HEK293 (cell line): ENCODE measurements around the gene ANOS1.

Source experiments
- CTCF ChIA-PET: fragments of 350-600 bp; formaldehyde crosslinking; extraction: SDS; loops from one replicate; lab custom pipeline; 2021; ENCODE audit warnings: antibody characterized with exemption; lab: Yijun Ruan, JAX
- POLR2A ChIA-PET: fragments of 300-600 bp; formaldehyde crosslinking; extraction: SDS; loops from one replicate; lab custom pipeline; 2020; ENCODE audit warnings: antibody characterized with exemption, inconsistent platforms; lab: Yijun Ruan, JAX
- H3K27ac ChIP-seq: fragments of 200-500 bp; sonication (Bioruptor generic); 2 replicates; pipeline ENCODE4 v1.5.1; 2014; ENCODE audit warnings: low read depth, low read length, control low read depth, inconsistent platforms; ENCODE audit errors: extremely low read depth
- H3K36me3 ChIP-seq, 2 experiments: fragments of 200-500 bp in 1 of 2; sonication (Bioruptor generic) in 1 of 2; 1 replicate in 1 of 2; 2 replicates in 1 of 2; pipeline ENCODE4 v1.5.1; 2014 to 2017; ENCODE audit warnings: inconsistent platforms in 2 of 2, low read length in 2 of 2; ENCODE audit not compliant: control insufficient read depth in 2 of 2, insufficient read depth in 1 of 2
- H3K4me1 ChIP-seq: fragments of 200-500 bp; sonication (Bioruptor generic); 2 replicates; pipeline ENCODE4 v1.5.1; 2014; ENCODE audit warnings: mild to moderate bottlenecking, low read length, inconsistent platforms; ENCODE audit not compliant: control insufficient read depth, insufficient read depth
- H3K4me3 ChIP-seq: 2 replicates; pipeline ENCODE4 v1.5.1; 2011; ENCODE audit warnings: low read depth, mild to moderate bottlenecking, control low read depth, low read length, moderate library complexity
- H3K9me3 ChIP-seq: fragments of 200-500 bp; sonication (Bioruptor generic); 2 replicates; pipeline ENCODE4 v1.5.1; 2014; ENCODE audit warnings: low read depth, low read length, inconsistent platforms; ENCODE audit not compliant: control insufficient read depth, insufficient read depth
- CTCF ChIP-seq: fragments of 450-650 bp; formaldehyde crosslinking; IDR thresholded peaks from 2 replicates; pipeline ENCODE4 v1.5.1; 2016; ENCODE audit warnings: missing biosample characterization, missing genetic modification characterization
- ELK4 ChIP-seq: IDR thresholded peaks from 2 replicates; pipeline ENCODE4 v1.6.1; 2011; ENCODE audit warnings: mild to moderate bottlenecking, low read depth, low read length, borderline replicate concordance
- FEZF1 ChIP-seq: fragments of 450-650 bp; formaldehyde crosslinking; IDR thresholded peaks from 2 replicates; pipeline ENCODE4 v1.5.1; 2016; ENCODE audit warnings: missing biosample characterization, missing genetic modification characterization
- GFI1B ChIP-seq: fragments of 450-650 bp; formaldehyde crosslinking; IDR thresholded peaks from 2 replicates; pipeline ENCODE4 v1.5.1; 2016; ENCODE audit warnings: missing biosample characterization, missing genetic modification characterization
- KLF10 ChIP-seq: fragments of 450-650 bp; IDR thresholded peaks from 2 replicates; pipeline ENCODE4 v1.5.1; 2018; ENCODE audit warnings: missing biosample characterization, mild to moderate bottlenecking, missing genetic modification characterization
- SETDB1 ChIP-seq: IDR thresholded peaks from one replicate; pipeline ENCODE4 v1.6.1; 2017; ENCODE audit warnings: mild to moderate bottlenecking, low read length, moderate library complexity, mixed read lengths; ENCODE audit not compliant: insufficient read length
- SP2 ChIP-seq: fragments of 450-650 bp; formaldehyde crosslinking; IDR thresholded peaks from 2 replicates; pipeline ENCODE4 v1.5.1; 2016; ENCODE audit warnings: missing biosample characterization, missing genetic modification characterization
- ZFHX2 ChIP-seq: fragments of 450-650 bp; formaldehyde crosslinking; conservative IDR thresholded peaks from 2 replicates; pipeline ENCODE4 v1.5.1; 2016; ENCODE audit warnings: missing biosample characterization, missing genetic modification characterization
- ZNF138 ChIP-seq: fragments of 450-650 bp; formaldehyde crosslinking; IDR thresholded peaks from 2 replicates; pipeline ENCODE4 v1.5.1; 2016; ENCODE audit warnings: missing biosample characterization, missing genetic modification characterization, borderline replicate concordance
- ZNF155 ChIP-seq: fragments of 450-650 bp; formaldehyde crosslinking; IDR thresholded peaks from 2 replicates; pipeline ENCODE4 v1.5.1; 2016; ENCODE audit warnings: missing biosample characterization, missing genetic modification characterization
- ZNF169 ChIP-seq: fragments of 450-650 bp; formaldehyde crosslinking; IDR thresholded peaks from 2 replicates; pipeline ENCODE4 v1.5.1; 2016; ENCODE audit warnings: missing biosample characterization, missing genetic modification characterization
- ZNF248 ChIP-seq: fragments of 450-650 bp; formaldehyde crosslinking; IDR thresholded peaks from 2 replicates; pipeline ENCODE4 v1.5.1; 2017; ENCODE audit warnings: missing biosample characterization, missing genetic modification characterization
- ZNF350 ChIP-seq: fragments of 450-650 bp; formaldehyde crosslinking; IDR thresholded peaks from 2 replicates; pipeline ENCODE4 v1.5.0; 2017; ENCODE audit warnings: missing biosample characterization, mild to moderate bottlenecking, missing genetic modification characterization
- ZNF426 ChIP-seq: fragments of 450-650 bp; formaldehyde crosslinking; IDR thresholded peaks from 2 replicates; pipeline ENCODE4 v1.5.1; 2017; ENCODE audit warnings: missing biosample characterization, missing genetic modification characterization, mild to moderate bottlenecking, inconsistent platforms, moderate library complexity
- ZNF433 ChIP-seq: fragments of 450-650 bp; formaldehyde crosslinking; IDR thresholded peaks from 2 replicates; pipeline ENCODE4 v1.5.1; 2016; ENCODE audit warnings: missing biosample characterization, missing genetic modification characterization, low read depth
- ZNF548 ChIP-seq: fragments of 450-650 bp; formaldehyde crosslinking; IDR thresholded peaks from 2 replicates; pipeline ENCODE4 v1.5.1; 2016; ENCODE audit warnings: missing biosample characterization, missing genetic modification characterization
- ZNF621 ChIP-seq: fragments of 450-650 bp; formaldehyde crosslinking; IDR thresholded peaks from 2 replicates; pipeline ENCODE4 v1.5.1; 2017; ENCODE audit warnings: missing biosample characterization, missing genetic modification characterization
- ZNF624 ChIP-seq: fragments of 450-650 bp; formaldehyde crosslinking; IDR thresholded peaks from 2 replicates; pipeline ENCODE4 v1.5.1; 2017; ENCODE audit warnings: missing biosample characterization, missing genetic modification characterization
- ZNF660 ChIP-seq: fragments of 450-650 bp; IDR thresholded peaks from 2 replicates; pipeline ENCODE4 v1.5.1; 2018; ENCODE audit warnings: missing biosample characterization, mild to moderate bottlenecking, missing genetic modification characterization
- ZNF704 ChIP-seq: fragments of 450-650 bp; formaldehyde crosslinking; IDR thresholded peaks from 2 replicates; pipeline ENCODE4 v1.5.1; 2016; ENCODE audit warnings: missing biosample characterization, missing genetic modification characterization
- ZNF777 ChIP-seq: fragments of 450-650 bp; formaldehyde crosslinking; IDR thresholded peaks from 2 replicates; pipeline ENCODE4 v1.5.1; 2017; ENCODE audit warnings: missing biosample characterization, missing genetic modification characterization, borderline replicate concordance
- ZSCAN30 ChIP-seq: fragments of 450-650 bp; IDR thresholded peaks from 2 replicates; pipeline ENCODE4 v1.5.1; 2018; ENCODE audit warnings: missing biosample characterization, mild to moderate bottlenecking, missing genetic modification characterization, moderate library complexity
- TF ChIP-seq, protein P1 (sequence below): sonication (generic); formaldehyde crosslinking; IDR thresholded peaks from 2 replicates; pipeline ENCODE4 v1.8.1; 2022; ENCODE audit warnings: mild to moderate bottlenecking, moderate library complexity, missing genetic modification reagents

Gene ANOS1

DNA sequence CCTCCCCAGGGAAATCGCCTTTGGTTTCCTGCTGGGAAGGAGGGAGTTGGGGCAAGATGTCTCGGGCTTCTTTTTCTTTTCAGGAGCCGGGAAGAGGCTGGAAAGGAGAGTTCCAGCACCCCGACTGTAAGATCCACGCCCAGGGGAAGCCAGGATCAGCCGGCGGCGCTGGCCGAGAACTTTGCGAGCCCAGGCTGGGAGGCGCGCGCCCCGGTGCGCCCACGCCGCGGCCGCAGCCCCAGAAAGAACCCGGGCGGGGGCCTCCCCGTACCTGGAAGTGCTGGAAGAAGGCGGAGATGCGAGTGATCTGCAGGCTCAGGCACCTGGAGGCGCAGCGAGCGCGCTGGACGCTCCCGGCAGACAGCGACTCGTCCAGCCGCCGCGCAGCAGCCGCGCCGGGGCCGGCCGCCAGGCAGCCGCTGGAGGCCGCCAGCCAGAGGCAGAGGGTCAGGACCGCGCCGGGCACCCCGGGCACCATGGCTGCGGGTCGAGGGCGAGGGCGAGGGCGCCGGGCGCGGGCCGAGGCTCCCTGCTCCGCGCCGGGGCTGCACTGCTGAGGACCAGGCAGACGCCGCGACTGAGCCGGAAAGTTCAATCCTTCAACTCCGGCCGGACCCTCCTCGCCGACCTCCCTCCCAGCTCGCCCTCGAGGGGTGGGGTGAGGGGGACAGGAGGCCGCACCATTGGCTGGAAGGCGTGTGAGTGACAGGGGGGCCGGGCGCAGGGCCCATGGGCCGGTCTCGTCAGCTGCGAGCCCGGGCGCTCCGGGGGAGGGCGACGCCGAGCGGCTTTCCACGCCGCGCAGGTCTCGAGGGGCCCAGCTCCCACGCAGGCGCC lies at the start of gene ANOS1:
Gene ANOS1 (minus strand): TSS at position 579 of the 837 bp plus-strand sequence. CDS start 101 bp downstream, at position 478.
- no peak for TF ChIP-seq ZNF155 (tag by site-specific recombination)
- TF ChIP-seq, protein P1, sequence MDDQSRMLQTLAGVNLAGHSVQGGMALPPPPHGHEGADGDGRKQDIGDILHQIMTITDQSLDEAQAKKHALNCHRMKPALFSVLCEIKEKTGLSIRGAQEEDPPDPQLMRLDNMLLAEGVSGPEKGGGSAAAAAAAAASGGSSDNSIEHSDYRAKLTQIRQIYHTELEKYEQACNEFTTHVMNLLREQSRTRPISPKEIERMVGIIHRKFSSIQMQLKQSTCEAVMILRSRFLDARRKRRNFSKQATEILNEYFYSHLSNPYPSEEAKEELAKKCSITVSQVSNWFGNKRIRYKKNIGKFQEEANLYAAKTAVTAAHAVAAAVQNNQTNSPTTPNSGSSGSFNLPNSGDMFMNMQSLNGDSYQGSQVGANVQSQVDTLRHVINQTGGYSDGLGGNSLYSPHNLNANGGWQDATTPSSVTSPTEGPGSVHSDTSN = peak; percentile 66
- TF ChIP-seq SP2 (tag by site-specific recombination) = peak; percentile 61
- no peak for TF ChIP-seq ZNF548 (tag by site-specific recombination)
- no peak for TF ChIP-seq ZNF777 (tag by site-specific recombination)
- no peak for TF ChIP-seq ZFHX2
- TF ChIP-seq KLF10 (tag by site-specific recombination) = peak; percentile 79
- TF ChIP-seq ZNF660 (tag by site-specific recombination) = no peak
- no peak for TF ChIP-seq GFI1B
- TF ChIP-seq ZNF704 = no peak
- no peak for TF ChIP-seq ZNF621 (tag by site-specific recombination)
- TF ChIP-seq ZNF248 = no peak
- TF ChIP-seq, all 188 proteins: peak for 3
- Histone ChIP-seq H3K36me3 (no peaks in the 10 kb centered on the region), H3K4me1 (peaks cover under 1% of the 10 kb centered on the region; the same call in 1 of the 2 replicates), H3K4me3 (peak within 1 kb of the TSS; percentile 64), H3K27ac (peak within 1 kb of the TSS; percentile 66; the same call in 1 of the 2 replicates), H3K9me3 (no peaks in the 10 kb centered on the region)
- POLR2A ChIA-PET = interaction anchor here (0.6 to 1.6 kb wide), 2 partner anchors 10 to 206 kb away, joined by 3 to 7 read pairs; no protein-coding TSS in a partner anchor
- CTCF ChIA-PET = no interaction called here

DNA sequence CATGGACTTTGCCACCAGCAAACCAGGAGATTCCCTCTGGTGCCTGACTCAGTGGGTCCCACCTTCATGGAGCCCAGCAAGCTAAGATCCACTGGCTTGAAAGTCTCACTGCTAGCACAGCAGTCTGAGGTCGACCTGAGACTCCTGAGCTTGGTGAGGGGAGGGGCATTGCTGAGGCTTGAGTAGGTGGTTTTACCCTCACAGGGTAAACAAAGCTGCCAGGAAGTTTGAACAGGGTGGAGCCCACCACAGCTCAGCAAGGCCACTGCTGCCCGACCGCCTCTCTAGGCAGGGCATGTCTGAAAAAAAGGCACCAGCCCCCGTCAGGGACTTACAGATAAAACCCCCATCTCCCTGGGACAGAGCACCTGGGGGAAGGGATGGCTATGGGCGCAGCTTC lies 41.2 kb upstream of the ANOS1 start:
- Histone ChIP-seq H3K36me3 (no peaks in the 10 kb centered on the region), H3K27ac (no peak overlapping the region), H3K4me3 (no peak overlapping the region), H3K4me1 (no peaks in the 10 kb centered on the region), H3K9me3 (no peaks in the 10 kb centered on the region)
- POLR2A ChIA-PET = no interaction called here
- TF ChIP-seq ZNF169 (tag by site-specific recombination) (no peak), CTCF (tag by site-specific recombination) (no peak), ZNF138 (no peak), ZNF426 (tag by site-specific recombination) (no peak), ZSCAN30 (tag by site-specific recombination) (no peak), SETDB1 (no peak), ZNF433 (tag by site-specific recombination) (no peak), ZNF350 (no peak), ELK4 (no peak), FEZF1 (tag by site-specific recombination) (no peak), ZNF624 (tag by site-specific recombination) (no peak)
- TF ChIP-seq, all 188 proteins: peak for 0
- CTCF ChIA-PET = no interaction called here
